Measurements from ENCODE around the gene DOCK11. TPM values are rescaled to one million over a fixed set of nuclear protein-coding genes. Genes with fewer than 3 reads are reported as not detected.

Gene DOCK11
- total RNA-seq, 1 donor from 2014 or later = 22.4 TPM

Small RNA genes lying within 50 kb of the gene (small RNA-seq; reads per million reads assigned to genes)
- gene RF00019 = not detected

Other genes with a start within 250 kb of the DOCK11 start
- 50.1 TPM for gene WDR44, start 149.7 kb upstream of the DOCK11 start, total RNA-seq
- gene IL13RA1, start 231.8 kb downstream of the DOCK11 start, total RNA-seq = 26.1 TPM